HG03439 (cell line): ENCODE data around the gene PYM1.

Experiments used
- ATAC-seq: cut with Tn5 transposase; IDR thresholded peaks from one replicate; pipeline ENCODE4 v1.9.1; 2021; ENCODE audit warnings: mild to moderate bottlenecking, moderate library complexity; ENCODE audit not compliant: unreplicated experiment

The PYM1 gene

DNA sequence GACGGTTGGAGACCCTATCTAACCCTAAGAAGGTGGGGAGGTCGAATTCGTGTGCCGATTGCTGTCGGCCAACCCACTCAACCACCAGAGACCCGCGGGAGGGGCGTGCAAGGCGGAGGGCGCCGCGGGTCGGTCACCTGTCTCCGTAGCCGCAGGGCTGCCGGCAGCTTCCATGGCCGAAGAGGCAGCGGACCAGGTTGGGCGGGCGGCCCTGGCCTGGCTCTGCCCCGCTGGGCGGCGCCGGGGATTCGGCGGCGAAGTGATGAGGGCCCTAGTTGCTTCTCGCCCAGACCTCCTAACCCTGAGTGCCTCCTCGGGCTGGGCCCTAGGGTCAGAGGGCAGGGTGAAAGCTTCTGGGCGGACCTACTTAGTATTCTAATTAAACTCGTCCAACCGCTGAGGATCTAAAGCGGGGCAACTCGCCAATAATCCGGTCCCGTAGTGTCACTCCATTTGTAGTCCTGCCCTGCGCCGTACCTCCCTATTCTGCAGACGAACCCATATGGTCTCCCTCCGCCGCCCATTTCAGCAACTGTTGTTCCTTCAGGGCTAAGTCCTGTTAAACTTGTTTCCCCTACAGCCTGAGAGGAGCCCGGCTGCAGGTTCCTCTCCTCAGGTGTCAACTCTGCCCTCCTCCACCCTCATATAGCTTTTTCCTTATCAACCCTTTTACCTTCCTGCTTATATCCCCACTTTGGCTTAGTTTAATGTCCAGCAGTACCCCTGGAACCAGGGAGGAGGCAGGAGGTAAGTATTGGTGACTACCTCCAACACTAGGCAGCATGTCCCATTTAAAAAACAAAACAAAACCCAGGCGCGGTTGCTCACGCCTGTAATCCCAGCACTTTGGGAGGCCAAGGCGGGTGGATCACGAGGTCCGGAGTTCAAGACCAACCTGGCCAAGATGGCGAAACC is at the start of gene PYM1:
Gene PYM1 (minus strand): TSS at position 307 of the 915 bp plus-strand sequence. CDS start 133 bp downstream, at position 174.
- ATAC-seq, result peak; percentile 44

- ATAC-seq, result peak; percentile 12
These were observed 46.6 kb upstream of the PYM1 start for GRCh38 chr12:55974308-55974730.

GRCh38 chr12:55973599-55974307 is 46.1 kb upstream of the PYM1 start, which contains the start of gene RAB5B:
Gene RAB5B (plus strand): TSS chr12:55974078. CDS start chr12:55986961, 12,883 bp downstream.
- peak; percentile 94 for ATAC-seq

DNA sequence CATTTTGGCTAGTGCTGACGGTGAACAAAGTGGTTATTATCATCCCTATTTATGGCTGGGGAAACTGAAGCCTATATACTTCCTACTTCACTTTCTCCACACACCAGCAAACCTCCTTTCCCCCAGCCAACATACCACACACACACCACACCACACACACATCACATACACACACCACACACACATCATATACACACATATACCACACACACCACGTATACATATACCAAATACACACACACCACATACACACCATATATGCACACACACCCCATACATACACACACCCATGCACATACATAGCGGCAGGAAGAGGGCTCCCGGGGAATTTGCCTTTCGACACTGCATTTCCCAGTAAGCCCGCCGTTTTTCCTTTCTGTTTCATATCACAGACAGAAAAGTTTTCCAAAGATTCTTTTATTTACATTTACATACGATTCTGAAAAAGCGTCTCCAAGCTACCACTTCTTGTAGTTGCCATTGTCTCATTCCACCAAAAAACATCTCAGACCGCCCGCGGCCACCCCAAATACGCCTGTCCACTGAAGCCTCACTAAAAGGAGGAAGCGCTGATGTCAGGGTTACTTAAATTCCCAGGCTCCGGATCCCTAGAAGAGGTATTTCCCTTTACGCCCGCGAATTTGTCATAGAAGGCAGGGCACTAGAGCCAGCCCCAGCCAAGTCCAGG is 45.4 kb upstream of the PYM1 start:
- no peak for ATAC-seq

- ATAC-seq, result no peak
These were observed 44.8 kb upstream of the PYM1 start for GRCh38 chr12:55972456-55972855.

- ATAC-seq, result no peak
These were observed 44.3 kb upstream of the PYM1 start for GRCh38 chr12:55972042-55972441.

DNA sequence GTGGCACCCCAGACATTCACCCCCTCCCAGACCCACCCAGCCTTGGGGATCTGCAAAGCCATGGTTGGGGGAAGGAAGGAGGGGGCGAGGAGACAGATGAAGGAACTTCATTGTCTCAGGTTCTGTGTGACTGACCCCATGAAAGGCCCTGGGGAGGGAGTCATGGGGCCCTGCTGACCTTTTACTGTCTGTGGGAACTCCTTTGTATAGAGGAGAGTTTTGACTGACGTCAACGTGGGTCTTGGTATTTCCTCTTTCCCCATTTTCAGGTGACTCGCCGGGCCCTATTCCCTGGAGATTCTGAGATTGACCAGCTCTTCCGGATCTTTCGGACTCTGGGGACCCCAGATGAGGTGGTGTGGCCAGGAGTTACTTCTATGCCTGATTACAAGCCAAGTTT is 43.1 kb upstream of the PYM1 start:
- ATAC-seq, result no peak

DNA sequence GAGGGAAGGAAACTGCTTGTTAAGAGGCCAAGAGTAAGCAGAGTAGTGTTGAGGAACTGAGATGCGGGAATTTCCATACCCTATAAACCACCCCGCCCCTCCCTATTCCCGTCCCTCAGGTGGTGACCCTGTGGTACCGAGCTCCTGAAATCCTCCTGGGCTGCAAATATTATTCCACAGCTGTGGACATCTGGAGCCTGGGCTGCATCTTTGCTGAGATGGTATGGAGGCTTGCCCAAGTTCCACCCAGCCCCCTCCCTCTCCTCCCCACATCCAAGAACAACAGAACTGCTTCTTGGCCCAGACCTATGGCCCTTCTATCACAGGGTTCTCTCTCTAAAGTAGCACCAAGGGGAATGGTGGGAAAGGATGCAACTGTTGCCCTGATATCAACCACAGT is 41.7 kb upstream of the PYM1 start:
- no peak for ATAC-seq

- peak; percentile 93 for ATAC-seq
These were observed 39.0 kb upstream of the PYM1 start, which contains the start of gene CDK2 for GRCh38 chr12:55966408-55967281. Gene CDK2 (plus strand): TSS chr12:55966830. CDS start chr12:55967009, 179 bp downstream.

GRCh38 chr12:55965941-55966407 is 38.3 kb upstream of the PYM1 start, which contains the start of gene PMEL:
Gene PMEL (minus strand): TSS chr12:55966042. CDS start chr12:55966011, 31 bp downstream.
- ATAC-seq, result no peak

GRCh38 chr12:55965240-55965639 is 37.5 kb upstream of the PYM1 start:
- no peak for ATAC-seq

GRCh38 chr12:55963760-55964159 is 36.1 kb upstream of the PYM1 start:
- ATAC-seq, result no peak

- no peak for ATAC-seq
These were observed 29.6 kb upstream of the PYM1 start for GRCh38 chr12:55957106-55957859.

GRCh38 chr12:55955800-55956508 is 28.3 kb upstream of the PYM1 start:
- ATAC-seq, result no peak

GRCh38 chr12:55955344-55955743 is 27.6 kb upstream of the PYM1 start:
- ATAC-seq, result no peak

- ATAC-seq, result no peak
These were observed 18.9 kb upstream of the PYM1 start for GRCh38 chr12:55946553-55946952.

DNA sequence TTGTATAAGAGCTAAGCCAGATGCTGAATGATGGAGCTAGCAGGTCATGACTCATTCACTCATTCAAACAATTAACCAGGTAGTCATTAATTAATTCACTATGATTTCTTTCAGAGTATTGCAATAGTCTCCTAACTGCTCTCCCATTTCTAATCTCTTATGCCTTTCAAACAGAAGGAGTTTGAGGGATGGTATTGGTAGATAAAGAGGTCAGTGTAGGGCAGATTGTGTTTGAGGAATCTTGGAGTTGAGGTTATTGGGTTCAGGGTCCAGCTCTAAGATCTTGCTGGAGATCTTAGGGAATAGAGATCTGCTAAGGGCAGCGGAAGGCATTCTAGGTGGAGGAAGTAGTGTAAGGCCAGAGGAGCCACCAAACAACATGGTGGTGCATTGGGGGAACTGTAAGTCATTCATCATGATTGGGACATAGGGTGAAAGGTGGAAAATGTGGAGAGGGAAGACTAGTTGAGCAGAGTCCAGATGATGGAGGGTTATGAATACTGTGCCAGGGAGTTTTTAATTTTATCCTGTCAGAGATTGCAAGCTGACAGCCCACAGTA is 15.0 kb upstream of the PYM1 start:
- ATAC-seq, result no peak

- ATAC-seq, result no peak
These were observed 14.4 kb upstream of the PYM1 start for GRCh38 chr12:55942055-55942454.
